Thyroid gland (tissue), 4 donors: ENCODE results near the gene DAZL.

Experiments
- CTCF ChIP-seq, 6 experiments: fragments of 200-600 bp in 3 of 6; fragments of 450-650 bp in 3 of 6; sonication (generic) in 3 of 6; IDR thresholded peaks; one replicate each; pipeline ENCODE4 v1.5.1; 2016 to 2019; ENCODE audit warnings: antibody characterized with exemption in 6 of 6, mild to moderate bottlenecking in 2 of 6, inconsistent platforms in 1 of 6, moderate library complexity in 1 of 6
- POLR2A ChIP-seq, 2 donors: fragments of 450-650 bp; IDR thresholded peaks; one replicate each; pipeline ENCODE4 v1.6.1; 2017; ENCODE audit warnings: antibody characterized with exemption in 2 of 2, mild to moderate bottlenecking in 2 of 2, moderate library complexity in 1 of 2

- TF ChIP-seq CTCF (IDR thresholded peaks at IDR 0.05) = no peak
- no peak for TF ChIP-seq POLR2A (IDR thresholded peaks at IDR 0.05)
These were observed 10.9 kb upstream of the DAZL start for GRCh38 chr3:16616083-16616482.
